NCI-H2081 treated with DMSO at 0.1 percent for 48 hours (cell line): ENCODE results near the gene SLC6A6.

ENCODE experiments used
- DNase-seq: peaks from one replicate; lab custom pipeline; 2025; lab: John Stamatoyannopoulos, UW

SLC6A6 gene

DNA sequence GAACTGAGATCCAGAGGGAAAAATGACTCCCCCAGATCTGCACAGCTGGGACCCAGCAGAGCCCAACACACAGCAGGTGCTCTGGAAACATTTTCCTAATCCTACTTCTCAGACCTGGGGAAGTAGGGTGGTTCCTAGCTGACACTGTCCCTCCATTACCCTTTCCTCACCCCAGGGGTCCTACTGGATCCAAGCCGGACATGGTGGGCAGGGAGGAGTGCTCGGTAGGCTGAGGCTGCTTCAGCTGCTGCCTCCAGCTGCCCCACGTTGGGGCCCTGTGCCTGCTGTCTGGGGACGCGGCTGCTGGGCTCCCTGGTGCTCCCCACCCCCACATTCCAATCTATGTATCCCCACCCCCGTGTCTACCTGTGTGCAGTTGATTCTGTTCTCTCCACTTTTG is 29.8 kb upstream of the SLC6A6 start:
- no peak for DNase-seq

DNA sequence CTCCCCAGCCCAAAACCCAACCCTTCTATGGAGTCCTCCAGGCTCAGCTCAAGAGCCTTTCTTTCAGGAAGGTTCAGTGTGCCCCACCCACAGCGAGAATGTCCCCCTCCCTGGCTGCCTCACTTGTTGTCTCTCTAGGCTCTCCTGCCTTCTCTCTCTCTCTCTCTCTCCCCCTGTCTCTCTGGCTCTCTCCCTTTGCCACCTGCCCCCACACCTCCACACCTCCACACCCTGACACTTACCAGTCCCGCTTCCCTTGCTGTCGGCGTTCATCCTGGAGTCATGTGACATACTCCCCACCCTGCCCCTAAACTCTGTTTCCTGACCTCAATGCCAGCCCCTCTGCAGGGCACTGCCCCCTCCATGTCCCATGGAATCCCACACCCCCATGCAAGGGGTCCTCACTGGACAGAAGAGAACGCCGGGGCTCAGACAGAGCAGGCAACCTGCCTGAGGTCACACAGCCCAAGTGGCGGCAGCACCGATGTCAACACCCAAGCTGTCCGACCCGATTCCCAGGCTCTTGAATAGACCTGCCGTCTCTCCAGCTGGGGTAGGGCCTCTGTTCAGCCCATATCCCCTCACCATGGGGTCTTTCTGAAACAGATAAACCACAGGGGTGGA is 28.5 kb upstream of the SLC6A6 start:
- no peak for DNase-seq

DNA sequence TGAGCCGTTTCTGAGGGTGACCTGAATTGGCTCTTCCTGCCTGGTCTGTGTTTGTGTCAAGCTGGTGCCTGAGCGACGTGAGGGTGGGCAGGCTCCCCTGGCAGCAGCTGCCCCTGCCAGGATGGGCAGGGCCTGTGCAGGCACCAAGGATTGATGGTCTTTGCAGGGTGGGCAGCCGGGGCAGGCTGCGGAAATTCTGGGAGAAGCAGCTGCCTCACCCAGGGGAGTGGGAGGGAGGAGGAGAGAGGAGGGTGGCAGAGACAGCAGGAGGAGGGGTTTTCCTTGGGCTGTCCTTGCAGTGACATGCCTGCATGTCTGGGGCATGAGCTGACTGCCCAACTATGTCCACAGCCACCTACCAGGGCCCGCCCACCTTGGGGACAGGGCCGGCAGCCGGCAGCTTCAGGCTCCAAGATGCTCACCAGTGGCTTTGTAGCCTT is 27.9 kb upstream of the SLC6A6 start:
- no peak for DNase-seq

DNA sequence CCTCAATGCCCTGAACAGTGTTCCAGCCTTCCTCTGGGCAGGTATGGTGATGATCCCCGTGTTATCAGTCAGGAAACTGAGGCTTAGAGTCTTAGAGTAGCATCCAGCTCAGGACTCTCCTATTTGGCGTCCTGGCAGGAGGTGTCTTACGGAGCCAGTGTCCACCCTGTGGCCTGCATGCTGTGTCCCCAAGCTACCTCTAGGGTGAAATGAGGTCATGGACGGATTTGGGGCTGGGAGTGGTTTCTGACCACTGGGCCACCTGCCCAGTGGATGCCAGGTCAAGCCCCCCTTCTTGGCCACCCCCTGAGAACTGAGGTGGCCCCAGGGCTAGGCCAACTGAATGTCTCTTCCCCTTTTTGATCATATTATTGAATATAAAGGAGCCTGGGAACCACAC is 27.2 kb upstream of the SLC6A6 start:
- DNase-seq, result no peak

DNA sequence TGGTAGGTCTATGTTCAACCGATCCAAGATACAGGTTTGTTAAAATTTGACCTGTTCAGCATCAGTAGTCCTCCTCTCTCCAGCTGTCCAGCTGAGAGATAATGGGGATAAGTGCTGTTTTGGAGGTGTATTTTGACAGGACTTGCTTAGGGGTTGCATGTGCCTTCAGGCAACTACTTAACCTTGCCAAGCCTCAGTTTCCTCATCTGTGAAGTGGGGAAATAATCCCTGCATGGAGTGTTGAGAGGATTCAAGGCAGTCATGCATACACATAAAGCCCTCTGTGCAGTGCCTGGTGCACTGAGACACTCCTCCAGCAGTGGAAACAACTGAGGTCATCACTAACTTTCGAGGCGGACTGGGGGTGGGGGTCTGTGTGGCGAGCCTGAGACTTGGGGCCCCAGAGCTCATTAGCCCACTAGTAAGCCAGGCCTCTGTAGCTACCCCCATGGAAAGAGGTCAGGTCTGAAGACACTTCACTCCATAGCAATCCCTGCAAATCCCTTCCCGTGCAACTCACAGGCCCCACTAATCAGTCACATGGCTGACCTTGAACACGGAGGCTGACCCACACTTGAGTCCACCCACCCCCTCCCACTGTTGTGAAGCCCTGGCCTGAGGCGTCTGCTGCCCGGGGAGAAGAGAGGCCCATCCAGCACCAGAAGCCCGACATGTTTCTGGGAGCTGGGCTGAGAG is 25.9 kb upstream of the SLC6A6 start:
- no peak for DNase-seq

DNA sequence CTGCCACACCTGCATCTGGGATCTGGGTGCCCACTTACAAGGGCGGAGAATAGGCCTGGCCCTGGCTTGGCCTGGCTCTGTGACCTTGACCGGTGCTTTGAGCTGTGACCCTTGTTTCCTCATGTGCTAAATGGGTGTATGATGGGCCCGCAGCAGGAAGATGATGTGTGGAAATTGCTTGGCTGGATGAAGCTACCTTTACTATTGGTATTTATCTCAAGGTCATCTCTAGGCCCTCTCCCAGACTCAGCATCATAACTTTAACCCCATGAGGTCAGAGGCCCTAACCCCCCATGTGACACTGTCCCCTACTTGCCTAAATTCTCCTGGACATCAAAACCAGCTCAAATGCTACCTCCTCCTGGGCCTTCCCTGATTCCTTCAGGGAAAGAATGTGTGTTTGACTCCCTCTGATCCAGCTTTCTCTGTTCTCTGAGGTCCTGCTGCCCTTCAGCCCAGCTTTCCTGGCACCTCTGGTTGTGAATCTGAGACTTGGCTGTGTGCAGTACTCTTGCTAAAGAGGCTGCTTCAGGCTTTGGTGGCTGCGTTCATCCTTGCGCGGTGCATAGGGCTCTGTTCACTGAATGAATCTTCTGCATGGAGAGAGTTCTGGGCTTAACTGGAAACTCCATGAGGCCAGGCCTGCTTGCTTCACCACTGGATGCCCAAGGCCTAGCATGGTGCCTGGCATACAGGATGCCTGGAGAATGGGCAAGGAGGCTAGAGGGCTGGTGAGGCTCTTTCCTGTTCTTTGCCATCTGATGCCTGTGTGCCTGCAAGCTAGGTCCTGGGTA is 25.2 kb upstream of the SLC6A6 start:
- DNase-seq, result no peak

DNA sequence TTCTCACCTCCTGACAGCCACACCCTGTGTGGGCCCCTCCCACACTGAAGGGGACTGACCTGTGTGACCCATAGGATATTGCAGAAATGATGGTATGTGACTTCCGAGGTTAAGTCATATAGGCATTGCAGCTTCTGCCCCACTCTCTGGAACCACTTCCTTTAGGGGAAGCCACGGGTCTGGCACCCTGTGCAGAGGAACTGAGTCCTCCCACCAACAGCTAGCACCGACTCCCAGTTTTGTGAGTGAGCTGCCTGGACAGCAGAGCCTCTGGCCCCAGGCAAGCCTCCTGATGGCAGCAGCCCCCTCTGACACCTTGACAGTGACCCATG is 24.6 kb upstream of the SLC6A6 start:
- no peak for DNase-seq

GRCh38 chr3:14378415-14378814 is 24.0 kb upstream of the SLC6A6 start:
- DNase-seq, result no peak

DNA sequence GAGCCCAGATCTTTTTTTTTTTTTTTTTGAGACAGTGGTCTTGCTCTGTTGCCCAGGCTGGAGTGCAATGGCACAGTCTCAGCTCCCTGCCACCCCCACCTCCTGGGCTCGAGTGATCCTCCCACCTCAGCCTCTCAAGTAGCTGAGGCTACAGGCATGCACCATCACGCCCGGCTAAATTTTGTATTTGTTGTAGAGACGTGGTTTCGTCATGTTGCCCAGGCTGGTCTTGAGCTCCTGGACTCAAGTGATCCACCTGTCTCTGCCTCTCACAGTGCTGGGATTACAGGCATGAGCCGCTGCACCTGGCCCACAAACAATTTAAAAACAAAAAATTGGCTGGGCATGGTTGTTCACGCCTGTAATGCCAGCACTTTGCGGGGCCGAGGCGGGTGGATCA is 22.6 kb upstream of the SLC6A6 start:
- DNase-seq, result no peak

- DNase-seq, result no peak
Observed at GRCh38 chr3:14386254-14386653, 16.2 kb upstream of the SLC6A6 start.

GRCh38 chr3:14388201-14388600 is 14.2 kb upstream of the SLC6A6 start:
- DNase-seq, result no peak

GRCh38 chr3:14389166-14389606 is 13.2 kb upstream of the SLC6A6 start:
- no peak for DNase-seq

- DNase-seq, result no peak
Observed at GRCh38 chr3:14389716-14390115, 12.7 kb upstream of the SLC6A6 start.

DNA sequence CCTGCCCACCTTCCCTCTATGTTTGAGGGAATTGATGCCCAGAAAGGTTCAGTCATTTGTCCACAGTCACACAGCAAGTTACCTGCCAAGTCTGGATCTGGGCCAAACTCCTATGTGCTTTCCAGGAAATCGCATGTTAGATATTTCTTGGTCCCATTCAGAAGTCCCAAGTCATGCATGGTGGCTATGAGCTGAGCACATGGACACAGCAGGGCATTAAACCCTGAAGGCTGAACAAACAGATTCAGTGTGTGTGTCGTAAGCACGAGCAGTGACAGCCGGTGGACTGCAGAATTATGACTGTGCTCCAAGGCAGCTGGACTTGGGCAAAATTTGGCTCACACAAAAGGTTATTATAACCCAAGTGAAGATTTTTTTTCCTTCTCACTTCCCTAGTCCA is 11.4 kb upstream of the SLC6A6 start:
- peak; percentile 76 for DNase-seq

GRCh38 chr3:14392231-14392630 is 10.2 kb upstream of the SLC6A6 start:
- DNase-seq, result no peak

DNA sequence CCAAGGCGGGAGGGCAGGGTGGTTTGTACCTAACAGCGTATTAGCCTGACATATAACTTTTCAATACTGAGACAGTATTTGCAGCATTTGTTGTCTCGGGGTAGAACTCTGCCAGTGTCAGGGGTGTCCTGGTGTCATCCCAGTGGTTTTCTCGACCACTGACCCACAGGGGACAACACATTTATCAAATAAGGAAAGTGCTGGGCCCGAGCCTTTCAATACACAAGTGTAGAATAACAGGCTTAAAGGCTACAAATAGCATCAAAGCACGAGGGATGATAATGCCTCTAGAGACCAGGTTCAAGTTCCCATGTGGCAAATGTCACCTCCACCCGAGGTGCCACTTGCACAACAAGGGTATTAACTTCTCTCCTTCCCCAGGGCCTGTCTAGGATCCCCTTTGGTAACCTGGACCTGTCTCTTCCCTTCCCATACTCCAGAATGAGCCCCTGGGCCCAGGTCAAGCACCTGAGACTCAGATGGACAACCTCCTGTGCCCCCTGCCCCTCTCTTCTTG is 9.5 kb upstream of the SLC6A6 start:
- DNase-seq, result no peak

- no peak for DNase-seq
Observed at GRCh38 chr3:14393440-14394106, 8.8 kb upstream of the SLC6A6 start.

- DNase-seq, result no peak
Observed at GRCh38 chr3:14396031-14396692, 6.2 kb upstream of the SLC6A6 start.

- no peak for DNase-seq
Observed at GRCh38 chr3:14397046-14397445, 5.4 kb upstream of the SLC6A6 start.

DNA sequence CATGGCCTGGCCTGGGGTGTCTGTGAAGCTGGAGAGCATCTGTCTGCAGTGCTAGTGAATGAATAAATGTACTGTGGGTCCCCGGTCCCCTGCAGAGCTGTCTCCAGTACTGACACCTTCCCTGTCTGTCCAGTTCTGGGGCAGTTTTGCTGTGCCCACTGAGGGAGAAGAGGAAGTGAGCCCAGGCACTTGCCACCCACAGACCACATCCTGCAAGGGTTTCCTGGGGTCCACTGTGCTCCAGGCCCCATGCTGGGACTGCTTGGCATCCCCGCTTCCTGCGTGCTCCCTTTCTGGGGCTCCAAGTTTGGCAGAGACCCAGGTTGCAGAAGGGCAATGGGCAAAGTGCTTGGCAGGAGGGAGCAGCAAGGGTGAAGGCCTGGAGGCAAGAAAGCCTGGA is 4.9 kb upstream of the SLC6A6 start:
- no peak for DNase-seq

- no peak for DNase-seq
Observed at GRCh38 chr3:14397940-14398796, 4.2 kb upstream of the SLC6A6 start.
